ENCODE measurements around the gene MACROD2. TPM values are rescaled to one million over a fixed set of nuclear protein-coding genes. Genes with fewer than 3 reads are reported as not detected.

MACROD2 gene
- total and polyA plus RNA-seq, 4 donors, result 0.66 to 10.5 (median 3.3) TPM

DNA sequence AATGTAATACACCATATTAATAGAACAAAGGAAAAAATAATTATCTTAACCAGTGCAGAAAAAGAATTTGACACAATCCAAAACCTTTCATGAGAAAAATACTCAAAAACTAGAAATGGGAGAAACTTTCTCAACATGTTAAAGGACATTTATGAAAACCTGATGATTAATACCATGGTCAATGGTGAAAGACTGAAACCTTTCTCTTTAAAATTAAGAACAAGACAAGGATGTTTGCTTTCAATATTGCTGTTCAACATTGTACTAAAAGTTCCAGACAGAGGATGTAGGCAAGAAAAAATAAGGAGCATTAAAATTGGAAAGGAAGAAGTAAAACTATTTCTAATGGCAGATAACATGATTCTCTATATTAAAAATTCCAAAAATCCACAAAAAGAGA, 1323.4 kb downstream of the MACROD2 start (continued):
- TF ChIP-seq, protein P1, sequence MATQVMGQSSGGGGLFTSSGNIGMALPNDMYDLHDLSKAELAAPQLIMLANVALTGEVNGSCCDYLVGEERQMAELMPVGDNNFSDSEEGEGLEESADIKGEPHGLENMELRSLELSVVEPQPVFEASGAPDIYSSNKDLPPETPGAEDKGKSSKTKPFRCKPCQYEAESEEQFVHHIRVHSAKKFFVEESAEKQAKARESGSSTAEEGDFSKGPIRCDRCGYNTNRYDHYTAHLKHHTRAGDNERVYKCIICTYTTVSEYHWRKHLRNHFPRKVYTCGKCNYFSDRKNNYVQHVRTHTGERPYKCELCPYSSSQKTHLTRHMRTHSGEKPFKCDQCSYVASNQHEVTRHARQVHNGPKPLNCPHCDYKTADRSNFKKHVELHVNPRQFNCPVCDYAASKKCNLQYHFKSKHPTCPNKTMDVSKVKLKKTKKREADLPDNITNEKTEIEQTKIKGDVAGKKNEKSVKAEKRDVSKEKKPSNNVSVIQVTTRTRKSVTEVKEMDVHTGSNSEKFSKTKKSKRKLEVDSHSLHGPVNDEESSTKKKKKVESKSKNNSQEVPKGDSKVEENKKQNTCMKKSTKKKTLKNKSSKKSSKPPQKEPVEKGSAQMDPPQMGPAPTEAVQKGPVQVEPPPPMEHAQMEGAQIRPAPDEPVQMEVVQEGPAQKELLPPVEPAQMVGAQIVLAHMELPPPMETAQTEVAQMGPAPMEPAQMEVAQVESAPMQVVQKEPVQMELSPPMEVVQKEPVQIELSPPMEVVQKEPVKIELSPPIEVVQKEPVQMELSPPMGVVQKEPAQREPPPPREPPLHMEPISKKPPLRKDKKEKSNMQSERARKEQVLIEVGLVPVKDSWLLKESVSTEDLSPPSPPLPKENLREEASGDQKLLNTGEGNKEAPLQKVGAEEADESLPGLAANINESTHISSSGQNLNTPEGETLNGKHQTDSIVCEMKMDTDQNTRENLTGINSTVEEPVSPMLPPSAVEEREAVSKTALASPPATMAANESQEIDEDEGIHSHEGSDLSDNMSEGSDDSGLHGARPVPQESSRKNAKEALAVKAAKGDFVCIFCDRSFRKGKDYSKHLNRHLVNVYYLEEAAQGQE (IDR thresholded peaks at IDR 0.05), result no peak
- no peak for TF ChIP-seq EGR1 (IDR thresholded peaks at IDR 0.05; ENCODE audit: low read depth in 2 of 2)
- no peak for TF ChIP-seq HNF4A (conservative IDR thresholded peaks at IDR 0.05)

DNA sequence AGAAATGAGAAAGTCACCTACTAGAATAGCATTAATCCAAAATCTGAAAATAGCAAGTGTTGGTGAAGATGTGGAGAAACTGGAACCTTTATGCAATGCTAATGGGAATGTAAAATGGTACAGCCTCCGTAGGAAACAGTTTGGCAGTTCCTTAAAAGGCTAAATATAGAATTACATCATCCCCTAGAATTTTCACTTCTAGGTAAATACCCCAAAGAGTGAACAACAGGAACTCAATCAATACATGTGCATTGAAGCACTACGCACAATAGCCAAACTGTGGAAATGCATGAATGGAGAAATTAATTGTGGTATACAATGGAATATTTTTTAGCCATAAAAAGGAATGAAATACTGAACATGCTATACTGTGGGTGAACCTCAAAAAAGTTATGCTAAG, 1324.1 kb downstream of the MACROD2 start:
- no peak overlapping the region for H3K27ac ChIP-seq (ENCODE audit: low read depth in 1 of 2, low read length in 2 of 2)
- 83% methylated on average over 2 of the region's 2 CpGs for WGBS
- H3K9ac ChIP-seq (ENCODE audit: low read depth in 1 of 2, low read length in 2 of 2), result no peak overlapping the region
- H3K27me3 ChIP-seq (ENCODE audit: control insufficient read depth in 4 of 4, insufficient read depth in 4 of 4, low read length in 3 of 4), result no peaks in the 10 kb centered on the region
- no peak overlapping the region for H3K4me3 ChIP-seq (ENCODE audit: low read depth in 1 of 3, low read length in 3 of 3)
- H3K36me3 ChIP-seq (ENCODE audit: control insufficient read depth in 4 of 4, insufficient read depth in 3 of 4, low read depth in 1 of 4, low read length in 3 of 4), result no peaks in the 10 kb centered on the region
- no peak for DNase-seq (ENCODE audit: low spot score)
- H3K4me1 ChIP-seq (ENCODE audit: control insufficient read depth in 4 of 4, insufficient read depth in 4 of 4, low read length in 3 of 4), result peaks cover 0 to under 1% (median 0%) of the 10 kb centered on the region in 4 donors
- TF ChIP-seq RXRA (IDR thresholded peaks at IDR 0.05) (no peak), RAD21 (IDR thresholded peaks at IDR 0.05) (no peak), FOXA1 (IDR thresholded peaks at IDR 0.05) (no peak), YY1 (IDR thresholded peaks at IDR 0.05) (no peak), SP1 (IDR thresholded peaks at IDR 0.05) (no peak), TAF1 (conservative IDR thresholded peaks at IDR 0.05) (no peak), HNF4G (IDR thresholded peaks at IDR 0.05) (no peak), FOXA2 (IDR thresholded peaks at IDR 0.05) (no peak), EGR1 (IDR thresholded peaks at IDR 0.05; ENCODE audit: low read depth in 2 of 2) (no peak), GABPA (IDR thresholded peaks at IDR 0.05 in 1 of 2, conservative IDR thresholded peaks at IDR 0.05 in 1 of 2) (no peak), NR2F2 (IDR thresholded peaks at IDR 0.05) (no peak), HNF4A (conservative IDR thresholded peaks at IDR 0.05) (no peak), JUND (IDR thresholded peaks at IDR 0.05) (no peak)
- TF ChIP-seq, protein P2, sequence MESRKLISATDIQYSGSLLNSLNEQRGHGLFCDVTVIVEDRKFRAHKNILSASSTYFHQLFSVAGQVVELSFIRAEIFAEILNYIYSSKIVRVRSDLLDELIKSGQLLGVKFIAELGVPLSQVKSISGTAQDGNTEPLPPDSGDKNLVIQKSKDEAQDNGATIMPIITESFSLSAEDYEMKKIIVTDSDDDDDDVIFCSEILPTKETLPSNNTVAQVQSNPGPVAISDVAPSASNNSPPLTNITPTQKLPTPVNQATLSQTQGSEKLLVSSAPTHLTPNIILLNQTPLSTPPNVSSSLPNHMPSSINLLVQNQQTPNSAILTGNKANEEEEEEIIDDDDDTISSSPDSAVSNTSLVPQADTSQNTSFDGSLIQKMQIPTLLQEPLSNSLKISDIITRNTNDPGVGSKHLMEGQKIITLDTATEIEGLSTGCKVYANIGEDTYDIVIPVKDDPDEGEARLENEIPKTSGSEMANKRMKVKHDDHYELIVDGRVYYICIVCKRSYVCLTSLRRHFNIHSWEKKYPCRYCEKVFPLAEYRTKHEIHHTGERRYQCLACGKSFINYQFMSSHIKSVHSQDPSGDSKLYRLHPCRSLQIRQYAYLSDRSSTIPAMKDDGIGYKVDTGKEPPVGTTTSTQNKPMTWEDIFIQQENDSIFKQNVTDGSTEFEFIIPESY (IDR thresholded peaks at IDR 0.05), result no peak
- TF ChIP-seq, protein P1 (IDR thresholded peaks at IDR 0.05), result no peak
- TF ChIP-seq, protein P3, sequence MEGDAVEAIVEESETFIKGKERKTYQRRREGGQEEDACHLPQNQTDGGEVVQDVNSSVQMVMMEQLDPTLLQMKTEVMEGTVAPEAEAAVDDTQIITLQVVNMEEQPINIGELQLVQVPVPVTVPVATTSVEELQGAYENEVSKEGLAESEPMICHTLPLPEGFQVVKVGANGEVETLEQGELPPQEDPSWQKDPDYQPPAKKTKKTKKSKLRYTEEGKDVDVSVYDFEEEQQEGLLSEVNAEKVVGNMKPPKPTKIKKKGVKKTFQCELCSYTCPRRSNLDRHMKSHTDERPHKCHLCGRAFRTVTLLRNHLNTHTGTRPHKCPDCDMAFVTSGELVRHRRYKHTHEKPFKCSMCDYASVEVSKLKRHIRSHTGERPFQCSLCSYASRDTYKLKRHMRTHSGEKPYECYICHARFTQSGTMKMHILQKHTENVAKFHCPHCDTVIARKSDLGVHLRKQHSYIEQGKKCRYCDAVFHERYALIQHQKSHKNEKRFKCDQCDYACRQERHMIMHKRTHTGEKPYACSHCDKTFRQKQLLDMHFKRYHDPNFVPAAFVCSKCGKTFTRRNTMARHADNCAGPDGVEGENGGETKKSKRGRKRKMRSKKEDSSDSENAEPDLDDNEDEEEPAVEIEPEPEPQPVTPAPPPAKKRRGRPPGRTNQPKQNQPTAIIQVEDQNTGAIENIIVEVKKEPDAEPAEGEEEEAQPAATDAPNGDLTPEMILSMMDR (IDR thresholded peaks at IDR 0.05; ENCODE audit: low read depth, low read length, missing input control), result no peak
- TF ChIP-seq, protein P4, sequence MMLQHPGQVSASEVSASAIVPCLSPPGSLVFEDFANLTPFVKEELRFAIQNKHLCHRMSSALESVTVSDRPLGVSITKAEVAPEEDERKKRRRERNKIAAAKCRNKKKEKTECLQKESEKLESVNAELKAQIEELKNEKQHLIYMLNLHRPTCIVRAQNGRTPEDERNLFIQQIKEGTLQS (IDR thresholded peaks at IDR 0.05), result no peak
- TF ChIP-seq, protein P5, sequence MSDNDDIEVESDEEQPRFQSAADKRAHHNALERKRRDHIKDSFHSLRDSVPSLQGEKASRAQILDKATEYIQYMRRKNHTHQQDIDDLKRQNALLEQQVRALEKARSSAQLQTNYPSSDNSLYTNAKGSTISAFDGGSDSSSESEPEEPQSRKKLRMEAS (IDR thresholded peaks at IDR 0.05), result no peak
- H3K9me3 ChIP-seq (ENCODE audit: control insufficient read depth in 4 of 4, low read length in 3 of 4), result no peaks in the 10 kb centered on the region

All from liver (tissue), 9 donors.